ENCODE results near the gene SCN1A.
"Not testable (repeated sequence)": the region's sequence is repeated elsewhere in the genome, so short reads cannot be mapped to it uniquely, and the experiment has no call there.

SCN1A gene

DNA sequence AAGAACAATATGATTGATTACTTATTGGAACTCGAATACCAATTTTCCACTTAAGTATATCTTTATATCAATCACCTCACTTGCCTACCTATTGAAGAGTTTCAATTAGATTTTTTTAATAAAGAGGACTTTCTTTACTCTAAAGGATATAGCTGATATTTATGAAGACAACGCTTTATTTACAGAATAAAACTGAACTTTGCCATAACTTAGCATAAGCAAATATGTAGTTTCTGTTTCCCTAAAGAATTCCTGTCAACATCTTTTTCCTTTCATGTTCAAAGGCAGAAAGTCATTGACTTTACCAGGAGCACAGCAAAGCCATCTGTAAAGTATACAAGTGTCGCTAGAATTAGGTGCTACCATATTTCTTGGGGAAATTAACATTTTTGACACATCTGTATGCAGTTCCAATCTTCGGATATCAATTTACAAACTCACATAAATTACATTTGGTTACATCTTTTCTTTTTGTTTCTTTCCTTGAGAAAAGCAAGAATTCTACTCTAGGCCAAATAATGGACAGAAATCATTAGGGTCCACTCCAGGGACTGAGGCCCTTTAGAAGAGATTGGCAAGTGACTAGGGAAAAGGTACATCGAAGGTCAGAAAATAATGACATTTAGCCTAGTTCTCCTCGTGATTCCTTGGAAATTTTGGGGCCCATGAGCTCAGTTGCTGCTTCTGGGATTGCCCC lies 7.5 kb upstream of the SCN1A start:
- DNase-seq = no peak

DNA sequence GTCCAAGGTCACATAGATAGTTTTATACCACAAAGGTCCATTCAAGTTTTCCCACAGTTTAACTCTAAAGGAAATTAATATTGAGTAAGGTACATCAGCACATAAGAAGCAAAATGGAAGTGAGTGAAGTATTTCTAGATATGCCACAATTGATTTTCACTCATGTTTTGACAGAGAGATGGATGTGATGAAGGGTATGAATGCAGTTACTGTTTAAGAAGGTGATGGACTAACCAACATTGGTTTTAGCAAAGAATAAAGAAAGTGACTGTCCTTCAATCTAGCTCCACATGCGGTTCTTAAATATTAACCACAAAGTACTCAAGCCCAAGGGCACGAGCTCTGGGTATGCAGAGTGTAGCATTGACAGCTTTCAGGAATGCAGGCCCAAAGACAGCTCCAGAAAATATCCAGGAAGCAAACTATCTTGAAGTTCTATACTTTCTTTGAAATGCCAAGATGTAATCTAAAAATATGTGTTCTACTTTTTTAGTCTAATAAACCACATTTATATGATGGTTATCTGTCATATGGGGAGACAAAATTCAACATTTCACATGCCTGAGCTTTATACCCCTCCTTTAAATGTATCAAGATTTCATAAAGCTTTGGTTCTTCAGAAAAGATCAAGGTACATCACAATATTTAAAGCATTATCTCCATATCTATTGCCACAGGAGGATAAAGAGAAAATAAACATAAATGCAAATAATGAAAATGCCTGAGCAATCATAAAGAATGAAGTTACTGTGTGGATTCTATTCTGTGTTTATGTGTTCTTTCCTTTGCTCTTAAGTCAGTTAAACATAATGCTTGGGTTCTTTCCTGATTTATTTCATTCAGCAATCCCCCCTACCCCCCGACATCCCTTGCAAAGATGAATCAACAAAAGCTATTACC lies 6.7 kb upstream of the SCN1A start:
- DNase-seq = no peak

DNA sequence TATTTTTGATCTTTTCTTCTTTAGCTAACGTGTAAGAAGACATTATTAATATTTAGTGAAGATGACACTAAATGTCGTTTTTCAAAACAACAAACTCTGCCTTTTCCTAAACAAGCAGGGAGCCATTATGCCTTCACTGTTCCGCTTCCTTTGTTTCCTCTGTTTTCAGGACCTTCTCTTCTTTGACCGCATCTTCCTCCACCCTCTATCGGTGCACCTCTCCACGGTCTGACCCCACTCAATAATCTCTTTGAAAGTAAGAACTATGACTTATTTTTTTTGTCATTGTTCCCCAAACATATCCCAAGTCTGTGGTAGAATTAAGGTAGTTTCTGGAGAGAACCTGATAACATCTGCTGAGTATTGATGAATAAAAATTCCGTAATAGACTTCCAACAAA lies 5.8 kb upstream of the SCN1A start:
- no peak for DNase-seq

DNA sequence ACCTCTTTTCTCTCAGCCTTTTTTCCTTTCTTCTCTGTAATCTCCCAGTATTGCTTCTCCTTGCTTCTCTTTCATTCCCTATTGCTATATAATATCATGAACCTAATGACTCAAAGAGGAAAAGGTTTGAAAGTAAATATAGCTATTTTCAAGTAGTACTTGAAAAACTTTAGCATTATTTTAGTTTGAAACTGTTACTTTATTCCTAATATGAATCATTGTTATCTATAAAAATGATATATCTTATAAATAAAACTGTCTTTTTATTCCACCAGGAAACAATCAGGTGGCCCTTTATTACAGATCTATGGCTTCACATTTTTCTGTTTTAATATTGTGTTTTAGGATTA lies 311 bp upstream of the SCN1A start:
- DNase-seq = no peak

DNA sequence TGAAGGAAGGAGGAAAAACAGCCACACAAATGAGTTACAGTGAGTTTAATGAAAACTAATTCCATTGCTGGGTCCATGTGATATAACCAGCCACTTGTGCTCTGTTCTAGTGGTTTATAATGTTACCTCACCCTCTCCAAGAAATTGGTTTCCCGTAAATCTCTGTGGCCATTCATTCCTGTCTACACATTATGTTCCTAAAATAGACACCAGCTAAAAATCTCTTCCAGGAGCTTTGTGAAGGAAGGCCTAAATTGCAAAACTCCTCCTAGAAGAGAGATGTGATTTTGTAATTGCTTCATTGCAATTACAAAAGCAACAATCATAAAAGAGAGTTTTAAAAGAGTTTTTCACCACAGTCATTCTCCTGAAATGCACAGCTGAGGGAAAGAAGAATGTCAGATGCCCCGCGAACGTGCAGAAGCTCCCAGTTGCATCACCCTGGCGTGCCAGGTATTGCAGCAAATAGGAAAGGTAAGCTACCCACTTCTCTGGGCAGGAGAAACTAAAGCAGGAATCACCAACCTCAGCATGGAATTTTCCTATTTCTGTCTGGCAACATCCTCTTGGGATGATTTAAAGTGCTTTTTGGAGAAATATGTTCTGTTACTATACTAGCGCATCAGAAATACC lies 1.7 kb downstream of the SCN1A start:
- no peak for DNase-seq

DNA sequence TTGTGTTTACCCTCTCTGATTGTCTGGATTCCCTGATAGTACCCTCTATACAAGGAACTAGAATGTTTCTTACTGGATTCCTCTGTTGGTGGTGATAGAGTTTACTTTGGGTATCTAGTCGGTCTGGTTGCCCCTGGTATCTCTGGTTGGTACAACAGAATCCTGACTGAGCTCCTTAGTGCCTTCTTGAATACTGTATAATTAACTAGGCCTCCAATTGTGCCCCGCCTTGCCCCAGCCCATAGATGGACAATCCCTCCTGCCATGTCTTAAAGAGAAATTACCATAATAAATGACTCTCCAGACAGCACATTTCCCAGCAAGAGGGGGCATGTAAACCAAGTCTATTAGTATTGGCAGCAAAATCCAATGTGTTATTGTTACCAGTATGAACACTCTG lies 2.3 kb downstream of the SCN1A start:
- DNase-seq = no peak

DNA sequence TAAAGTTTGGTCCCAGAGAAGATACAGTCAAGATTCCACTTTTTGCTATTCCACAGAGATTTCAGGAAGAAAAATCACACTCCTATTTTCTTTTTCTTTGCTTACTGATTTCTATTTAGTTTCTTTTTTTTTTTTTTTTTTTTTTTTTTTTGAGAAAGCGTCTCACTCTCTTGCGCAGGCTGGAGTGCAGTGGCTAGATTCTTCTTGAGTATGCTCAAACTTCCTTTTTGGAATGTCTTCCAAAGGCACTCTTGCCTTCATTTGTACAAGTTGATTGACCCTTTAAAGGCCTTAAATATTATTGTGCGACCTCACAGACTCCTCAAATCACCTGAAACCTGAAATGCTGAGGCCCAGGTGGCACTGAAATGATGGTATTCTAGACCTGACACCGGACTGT lies 9.6 kb downstream of the SCN1A start:
- no peak for DNase-seq

DNA sequence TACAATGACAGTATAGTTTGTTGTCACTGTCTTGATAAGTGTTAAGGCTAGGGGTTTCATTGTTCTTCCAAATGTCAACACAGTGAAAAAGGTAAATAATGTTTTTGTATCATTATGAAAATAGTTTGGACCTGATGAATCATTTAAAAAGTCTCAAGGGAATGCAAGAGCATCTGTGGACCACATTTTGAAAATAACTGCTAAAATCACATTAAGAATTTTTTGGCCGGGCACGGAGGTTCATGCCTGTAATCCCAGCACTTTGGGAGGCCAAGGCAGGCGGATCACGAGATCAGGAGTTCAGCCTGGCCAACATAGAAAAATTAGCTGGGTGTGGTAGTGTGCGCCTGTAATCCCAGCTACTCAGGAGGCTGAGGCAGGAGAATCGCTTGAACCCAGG lies 10.3 kb downstream of the SCN1A start:
- no peak for DNase-seq

DNA sequence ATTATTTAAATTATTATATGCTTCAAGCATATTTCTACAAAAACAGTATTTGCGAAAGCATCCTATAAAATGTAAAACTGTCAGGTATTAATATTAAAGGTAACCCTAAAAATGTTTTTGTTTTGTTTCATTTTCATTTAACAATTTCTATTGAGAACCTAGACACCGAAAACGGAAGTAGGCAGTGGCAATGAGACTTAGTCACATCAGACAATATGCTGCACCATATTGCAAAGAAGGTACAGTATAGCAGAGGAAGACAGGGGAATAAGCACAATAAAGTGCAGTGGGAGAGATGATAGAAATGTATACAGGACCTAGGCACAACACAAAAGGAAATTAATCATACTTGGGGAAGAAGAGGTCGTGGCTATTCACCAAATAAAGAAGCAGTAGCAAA lies 12.2 kb downstream of the SCN1A start:
- no peak for DNase-seq

DNA sequence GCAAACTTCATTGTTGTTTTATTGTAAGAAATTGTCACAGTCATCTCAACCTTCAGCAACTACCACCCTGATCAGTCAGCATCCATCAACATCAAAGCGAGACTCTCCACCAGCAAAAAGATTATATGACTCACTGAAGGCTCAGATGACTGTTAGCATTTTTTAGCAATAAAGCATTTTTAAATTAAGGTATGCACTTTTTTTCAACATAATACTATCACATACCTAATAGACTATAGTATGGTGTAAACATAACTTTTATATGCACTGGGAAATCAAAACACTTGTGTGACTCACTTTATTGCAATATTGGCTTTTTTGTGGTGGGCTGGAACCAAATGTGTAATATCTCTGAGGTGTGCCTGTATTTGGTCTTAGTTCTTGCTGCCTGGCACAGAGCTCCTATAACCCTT lies 15.6 kb downstream of the SCN1A start:
- no peak for DNase-seq

DNA sequence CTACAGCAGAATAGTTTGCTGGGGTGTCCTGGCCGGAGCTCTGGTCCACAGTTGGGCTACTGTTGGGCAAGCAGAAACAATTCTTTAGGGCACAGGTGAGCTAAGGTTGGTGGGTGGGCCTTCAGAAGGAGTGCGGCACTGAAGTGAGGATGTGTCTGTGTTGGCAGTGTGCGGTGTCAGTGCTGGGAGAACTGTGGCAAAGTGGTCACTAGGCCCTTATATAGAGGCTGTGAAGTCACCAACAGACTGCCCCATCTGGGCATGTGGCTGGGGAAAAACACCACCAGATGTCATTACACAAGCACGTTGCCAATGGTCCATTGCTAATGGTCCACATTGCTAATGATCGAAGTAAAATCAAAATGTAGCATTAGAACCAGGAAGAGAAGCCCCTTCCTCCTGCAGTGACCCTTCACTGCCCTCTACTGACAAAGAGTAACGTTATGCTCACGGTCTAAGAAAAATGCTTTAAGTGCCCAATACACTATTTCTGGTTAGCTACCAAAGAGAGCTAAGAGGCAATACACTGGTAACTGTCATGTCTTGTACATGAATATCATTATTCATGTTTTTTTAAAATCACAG lies 21.3 kb downstream of the SCN1A start:
- DNase-seq = no peak

DNA sequence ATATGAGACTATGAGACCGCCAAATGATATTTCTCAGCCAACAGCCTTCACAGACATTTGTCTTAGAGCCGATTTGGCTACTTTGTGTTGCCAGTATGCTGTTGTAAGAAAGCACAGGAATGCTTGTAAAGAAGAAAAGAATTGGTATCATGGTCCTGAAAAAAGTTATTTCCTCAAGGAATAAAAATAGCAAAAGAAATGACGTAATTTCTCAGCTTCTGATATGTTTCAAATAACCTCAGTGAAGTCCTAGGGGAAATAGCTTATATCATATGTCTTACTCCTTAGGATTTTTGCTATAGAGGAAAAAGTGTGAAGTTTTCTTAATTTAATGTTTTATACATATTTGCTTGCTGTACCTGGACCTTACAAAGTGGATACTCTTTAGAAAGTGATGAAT lies 23.0 kb downstream of the SCN1A start:
- no peak for DNase-seq

DNA sequence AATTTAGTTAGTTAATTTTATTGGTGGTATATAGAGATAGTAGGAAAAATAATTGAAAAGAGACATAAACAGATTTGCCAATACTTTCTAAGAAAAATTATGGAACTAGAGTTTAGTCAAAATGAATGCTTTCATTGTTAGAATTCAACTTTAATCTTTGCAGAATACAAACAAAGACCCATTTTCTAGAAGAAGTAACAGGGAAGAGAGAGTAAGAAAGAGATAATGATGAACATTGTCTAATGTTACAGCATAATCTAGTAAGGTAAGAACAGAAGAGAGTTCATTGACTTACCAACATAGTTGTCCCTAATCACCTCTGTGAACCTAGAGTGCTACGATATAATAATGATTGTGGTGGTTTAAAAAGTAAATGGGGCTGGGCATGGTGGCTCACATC lies 23.7 kb downstream of the SCN1A start:
- no peak for DNase-seq

DNA sequence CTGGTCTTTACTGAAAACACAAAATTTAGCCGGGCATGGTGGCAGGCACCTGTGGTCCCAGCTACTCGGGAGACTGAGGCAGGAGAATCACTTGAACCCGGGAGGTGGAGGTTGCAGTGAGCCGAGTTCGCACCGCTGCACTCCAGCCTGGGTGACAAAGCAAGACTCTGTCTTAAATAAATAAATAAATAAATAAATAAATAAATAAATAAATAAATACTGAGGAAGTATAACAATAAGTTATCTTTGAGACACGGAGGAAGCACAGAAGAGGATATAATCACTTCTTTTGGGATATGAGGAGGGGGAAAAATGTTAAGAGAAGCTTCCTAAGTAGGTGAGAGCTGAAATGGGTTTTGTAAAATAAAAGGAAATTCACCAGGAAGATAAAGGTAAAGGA lies 24.5 kb downstream of the SCN1A start:
- not testable (repeated sequence) for DNase-seq

DNA sequence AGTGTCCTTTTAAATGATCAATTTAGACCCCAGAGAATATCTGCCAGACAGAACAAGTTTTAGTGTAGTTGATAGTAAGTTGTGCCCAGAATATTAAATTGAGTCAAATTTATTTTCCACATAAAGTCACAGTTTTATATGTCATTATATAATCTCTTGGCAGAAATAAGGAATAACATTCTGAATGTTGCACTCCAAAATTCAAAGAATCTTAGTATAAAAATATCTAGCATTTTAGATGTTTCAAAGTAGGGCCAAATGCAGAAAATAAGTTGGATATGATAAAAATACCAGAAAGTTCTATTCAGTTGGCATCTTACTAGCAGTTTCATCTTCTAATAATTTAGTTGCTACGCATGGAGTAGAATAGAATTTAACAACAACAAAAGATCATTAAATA lies 33.5 kb downstream of the SCN1A start:
- DNase-seq = no peak

DNA sequence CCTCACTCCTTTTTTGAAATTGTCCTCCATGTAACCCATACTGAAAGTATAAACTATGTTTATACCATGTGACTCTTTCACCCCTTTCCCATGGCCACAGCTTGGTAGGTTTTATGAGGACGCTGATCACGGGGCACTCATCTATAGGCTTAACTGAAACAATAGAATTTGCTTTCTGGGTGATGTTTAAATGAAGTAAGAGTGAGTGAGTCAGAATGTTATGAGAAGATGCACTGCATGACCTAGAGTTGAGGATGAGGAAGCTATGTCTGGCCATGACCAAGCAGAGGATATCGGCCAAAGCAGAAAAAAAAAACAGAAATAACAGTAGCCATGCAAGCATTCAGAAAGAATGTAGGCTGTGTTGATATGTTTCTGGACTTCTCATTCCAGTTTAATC lies 34.9 kb downstream of the SCN1A start:
- no peak for DNase-seq

DNA sequence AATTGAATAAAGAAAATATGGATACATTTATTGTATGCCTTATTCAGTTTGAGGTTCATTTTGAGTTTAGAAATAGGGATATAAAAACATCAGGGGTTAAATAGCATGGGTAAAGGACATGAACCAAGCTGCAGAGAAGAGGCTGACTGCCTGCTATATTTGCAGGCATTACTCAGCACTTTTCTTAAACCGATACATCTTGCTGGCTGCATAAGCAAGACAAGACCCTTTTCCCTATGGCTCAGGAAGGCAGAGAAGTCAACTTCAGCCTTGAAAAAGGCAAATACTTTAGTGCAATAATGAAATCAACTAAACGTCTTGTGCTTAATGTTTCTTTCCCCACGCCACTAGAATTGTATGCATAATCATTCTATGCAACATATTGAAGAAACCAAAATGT lies 36.4 kb downstream of the SCN1A start:
- DNase-seq = no peak

DNA sequence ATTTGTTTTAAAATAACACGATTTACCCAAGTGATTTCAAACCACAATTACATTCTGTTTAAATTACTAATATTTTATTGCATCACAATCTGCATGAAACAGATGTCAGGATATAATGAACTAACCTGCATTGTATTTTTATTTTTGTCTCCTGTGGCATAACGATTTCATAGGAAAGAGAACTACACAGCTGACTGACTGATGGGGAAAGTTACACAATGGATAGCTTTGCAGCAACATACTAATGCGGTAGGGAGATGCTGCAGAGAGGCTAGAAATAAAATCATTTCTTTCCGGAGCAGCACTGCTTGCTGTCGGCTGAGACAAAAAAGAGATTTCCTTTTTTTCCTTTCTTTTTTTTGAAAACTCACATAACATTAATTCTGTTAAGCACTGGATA lies 36.9 kb downstream of the SCN1A start:
- no peak for DNase-seq

DNA sequence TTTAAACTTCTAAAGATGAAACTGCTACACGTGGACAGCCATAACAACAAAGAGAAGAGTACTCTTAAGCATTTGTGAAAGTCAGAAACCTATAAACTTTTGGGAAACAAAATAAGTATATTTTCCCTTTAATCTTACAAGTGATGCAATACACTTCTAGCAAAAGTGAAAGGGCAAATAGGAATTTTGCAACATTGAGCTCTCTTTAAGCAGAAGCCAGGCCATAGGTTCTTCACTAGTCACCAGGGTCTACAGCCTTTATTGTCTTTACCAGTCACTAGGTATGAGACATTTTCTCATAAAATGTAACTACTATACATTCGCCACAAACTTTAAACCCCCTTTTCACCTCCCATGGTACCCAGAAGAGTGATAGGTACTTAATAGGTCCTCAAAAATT lies 37.5 kb downstream of the SCN1A start:
- no peak for DNase-seq

DNA sequence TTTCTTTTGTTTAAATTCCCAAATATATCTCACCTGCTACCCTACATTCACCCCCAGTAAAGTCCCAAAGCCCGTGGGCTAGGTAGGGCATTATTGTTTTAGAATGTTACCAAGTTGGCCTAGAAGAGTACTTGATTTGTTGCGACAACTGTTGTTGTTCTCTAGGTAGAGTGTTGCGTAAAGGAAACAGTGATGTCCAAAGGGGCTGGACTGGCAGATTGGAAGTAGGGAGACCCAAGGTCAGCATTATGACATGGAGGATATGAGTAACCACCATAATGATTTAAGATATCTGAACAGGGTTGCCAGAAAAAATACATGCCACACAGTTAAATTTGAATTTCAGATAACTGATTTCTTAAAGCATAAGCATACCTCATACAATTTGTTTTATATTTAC lies 39.2 kb downstream of the SCN1A start:
- DNase-seq = no peak

DNA sequence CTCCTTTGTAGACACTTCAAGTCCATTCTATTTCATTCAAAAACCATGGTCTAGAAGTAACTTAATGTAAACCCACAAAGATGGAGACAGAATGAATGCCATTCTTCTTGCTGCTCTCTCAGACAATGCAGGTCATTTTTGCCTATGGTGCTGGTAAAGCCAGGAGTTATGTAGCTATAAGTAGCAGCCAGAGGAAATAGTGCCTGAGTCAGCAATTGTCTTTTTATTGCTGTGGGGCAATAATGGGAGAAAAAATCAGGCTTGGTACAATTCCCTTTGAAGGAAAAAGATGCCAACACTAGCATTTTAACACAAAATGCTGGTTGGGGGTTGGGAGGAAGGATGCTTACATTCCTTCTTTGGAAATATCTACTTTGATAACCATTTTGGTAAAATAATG lies 43.5 kb downstream of the SCN1A start:
- DNase-seq = no peak

DNA sequence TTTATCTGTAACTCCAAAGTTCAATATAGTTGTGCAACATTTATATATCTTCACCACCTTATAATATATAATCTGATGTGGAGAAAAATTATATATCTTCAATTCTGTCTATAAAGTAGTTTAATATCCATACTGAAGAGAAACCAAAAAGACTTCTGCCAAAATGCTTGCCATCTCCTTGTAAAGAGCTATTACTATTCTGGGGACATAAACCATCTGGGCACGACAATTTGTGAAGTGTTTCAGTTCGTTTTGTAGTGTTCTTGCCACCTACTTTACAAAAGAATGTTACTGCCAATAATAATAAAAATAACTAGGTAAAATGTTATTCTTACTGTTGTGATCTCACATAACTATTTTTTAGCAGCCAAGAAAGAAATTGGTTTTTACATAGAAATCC lies 45.1 kb downstream of the SCN1A start:
- DNase-seq = no peak

DNA sequence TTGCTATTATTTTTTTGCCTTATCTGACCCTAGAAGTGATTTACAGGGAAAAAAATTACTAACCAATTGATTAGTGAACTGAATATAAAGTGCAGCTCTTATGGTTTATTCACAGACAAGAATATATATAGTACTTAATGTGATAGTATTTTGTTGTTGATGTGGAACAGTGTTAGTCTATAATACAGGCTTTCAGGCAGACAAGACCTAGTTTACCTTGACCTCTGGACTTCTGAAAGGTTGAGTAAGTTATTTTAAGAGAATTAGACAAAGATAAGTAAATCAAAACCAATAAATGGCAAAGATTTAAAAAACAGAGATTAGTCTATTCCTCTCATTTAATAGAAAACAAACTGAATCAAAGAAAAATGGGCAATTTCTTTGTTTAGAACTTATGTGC lies 46.0 kb downstream of the SCN1A start:
- DNase-seq = no peak

DNA sequence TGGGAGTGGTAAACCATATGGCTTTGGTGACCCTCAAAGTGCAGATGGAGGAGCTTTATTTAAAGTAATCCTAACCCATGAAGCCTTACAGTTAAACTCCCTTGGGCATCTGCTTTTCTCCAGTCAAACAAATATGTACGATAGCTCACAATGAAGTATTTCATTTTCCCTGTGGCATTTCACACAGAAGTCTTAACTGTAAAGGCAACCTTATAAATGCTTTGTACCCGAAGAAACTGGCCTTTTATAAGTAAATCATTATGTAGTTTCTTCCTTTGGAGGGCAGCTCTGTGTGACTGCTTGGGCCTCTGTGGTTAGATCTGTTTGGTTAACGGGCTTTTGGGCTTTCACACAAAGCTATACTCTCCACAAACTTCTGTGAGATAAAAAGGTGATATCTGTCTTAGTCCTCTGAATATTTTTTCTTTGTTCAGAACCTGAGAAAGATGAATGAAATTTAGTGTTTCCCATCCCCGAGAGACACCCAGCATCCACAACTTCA lies 46.6 kb downstream of the SCN1A start:
- no peak for DNase-seq

Data from NCI-H748 treated with DMSO at 0.1 percent for 48 hours (cell line).